Loucy (cell line): ENCODE data around the gene COA7.

Source experiments
- H2AFZ ChIP-seq: fragments of 200-600 bp; sonication (generic); 2 replicates; pipeline ENCODE4 v1.6.0; 2016; ENCODE audit warnings: antibody characterized with exemption, mild to moderate bottlenecking, low read length, moderate library complexity
- H3F3A ChIP-seq: fragments of 200-600 bp; 2 replicates; pipeline ENCODE4 v1.6.0; 2016; ENCODE audit warnings: antibody characterized with exemption, low read depth, mild to moderate bottlenecking
- H3K27me3 ChIP-seq: fragments of 200-600 bp; sonication (generic); 2 replicates; pipeline ENCODE4 v1.6.1; 2014; ENCODE audit warnings: low read length, mild to moderate bottlenecking; ENCODE audit not compliant: insufficient read depth, poor library complexity, severe bottlenecking
- H3K36me3 ChIP-seq: fragments of 200-600 bp; sonication (generic); 2 replicates; pipeline ENCODE4 v1.6.1; 2016; ENCODE audit warnings: low read length; ENCODE audit not compliant: insufficient read depth
- H3K4me1 ChIP-seq: fragments of 200-600 bp; sonication (generic); 2 replicates; pipeline ENCODE4 v1.5.1; 2014; ENCODE audit warnings: low read length, mild to moderate bottlenecking; ENCODE audit not compliant: insufficient read depth, poor library complexity, severe bottlenecking
- H3K4me2 ChIP-seq: fragments of 200-600 bp; sonication (generic); 2 replicates; pipeline ENCODE4 v1.6.0; 2014; ENCODE audit warnings: antibody characterized with exemption, low read length, low read depth, mild to moderate bottlenecking; ENCODE audit not compliant: poor library complexity, severe bottlenecking
- H3K4me3 ChIP-seq: fragments of 200-600 bp; sonication (generic); 2 replicates; pipeline ENCODE4 v1.5.1; 2014; ENCODE audit warnings: low read length, mild to moderate bottlenecking, mixed read lengths; ENCODE audit not compliant: poor library complexity, severe bottlenecking
- H3K79me2 ChIP-seq: fragments of 200-600 bp; sonication (generic); 2 replicates; pipeline ENCODE4 v1.6.1; 2014; ENCODE audit warnings: low read length; ENCODE audit not compliant: insufficient read depth
- H3K9ac ChIP-seq: fragments of 200-600 bp; sonication (generic); 2 replicates; pipeline ENCODE4 v1.6.0; 2014; ENCODE audit warnings: mild to moderate bottlenecking, low read depth, low read length, moderate library complexity; ENCODE audit not compliant: poor library complexity, severe bottlenecking
- H3K9me2 ChIP-seq: fragments of 200-600 bp; sonication (generic); replicated peaks from 2 replicates; pipeline ENCODE4 v1.6.1; 2016; ENCODE audit warnings: low read depth, low read length, mixed read lengths
- H3K9me3 ChIP-seq: fragments of 200-600 bp; sonication (generic); 2 replicates; pipeline ENCODE4 v1.6.1; 2014; ENCODE audit warnings: mild to moderate bottlenecking, antibody characterized with exemption, low read length, low read depth; ENCODE audit not compliant: insufficient read depth
- H4K20me1 ChIP-seq: fragments of 200-600 bp; sonication (generic); 2 replicates; pipeline ENCODE4 v1.6.0; 2014; ENCODE audit warnings: antibody characterized with exemption, low read length, mild to moderate bottlenecking; ENCODE audit not compliant: insufficient read depth, poor library complexity, severe bottlenecking
- EZH2phosphoT487 ChIP-seq: fragments of 200-600 bp; IDR thresholded peaks from 2 replicates; pipeline ENCODE4 v1.6.1; 2018; ENCODE audit warnings: antibody characterized with exemption, mild to moderate bottlenecking, moderate library complexity, borderline replicate concordance
- TF ChIP-seq, protein P1 (sequence below): fragments of 200-600 bp; sonication (generic); conservative IDR thresholded peaks from 2 replicates; pipeline ENCODE4 v1.5.1; 2014; ENCODE audit warnings: mild to moderate bottlenecking, antibody characterized with exemption, low read length

Gene COA7

GRCh38 chr1:52635321-52636089 is 62.6 kb downstream of the COA7 start:
- TF ChIP-seq, protein P1, sequence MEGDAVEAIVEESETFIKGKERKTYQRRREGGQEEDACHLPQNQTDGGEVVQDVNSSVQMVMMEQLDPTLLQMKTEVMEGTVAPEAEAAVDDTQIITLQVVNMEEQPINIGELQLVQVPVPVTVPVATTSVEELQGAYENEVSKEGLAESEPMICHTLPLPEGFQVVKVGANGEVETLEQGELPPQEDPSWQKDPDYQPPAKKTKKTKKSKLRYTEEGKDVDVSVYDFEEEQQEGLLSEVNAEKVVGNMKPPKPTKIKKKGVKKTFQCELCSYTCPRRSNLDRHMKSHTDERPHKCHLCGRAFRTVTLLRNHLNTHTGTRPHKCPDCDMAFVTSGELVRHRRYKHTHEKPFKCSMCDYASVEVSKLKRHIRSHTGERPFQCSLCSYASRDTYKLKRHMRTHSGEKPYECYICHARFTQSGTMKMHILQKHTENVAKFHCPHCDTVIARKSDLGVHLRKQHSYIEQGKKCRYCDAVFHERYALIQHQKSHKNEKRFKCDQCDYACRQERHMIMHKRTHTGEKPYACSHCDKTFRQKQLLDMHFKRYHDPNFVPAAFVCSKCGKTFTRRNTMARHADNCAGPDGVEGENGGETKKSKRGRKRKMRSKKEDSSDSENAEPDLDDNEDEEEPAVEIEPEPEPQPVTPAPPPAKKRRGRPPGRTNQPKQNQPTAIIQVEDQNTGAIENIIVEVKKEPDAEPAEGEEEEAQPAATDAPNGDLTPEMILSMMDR = no peak
- no peak for TF ChIP-seq EZH2phosphoT487
- no peaks in the 10 kb centered on the region for H4K20me1 ChIP-seq
- no peak overlapping the region for H3K4me3 ChIP-seq
- no peaks in the 10 kb centered on the region for H3K36me3 ChIP-seq
- peak overlapping the region; percentile 24; the same call in 1 of the 2 replicates for H2AFZ ChIP-seq
- H3F3A ChIP-seq = peaks cover 5% of the 10 kb centered on the region; the same call in 1 of the 2 replicates
- H3K9me2 ChIP-seq = no peaks in the 10 kb centered on the region
- no peaks in the 10 kb centered on the region for H3K79me2 ChIP-seq
- H3K9me3 ChIP-seq = no peaks in the 10 kb centered on the region
- H3K4me1 ChIP-seq = peaks cover 52% of the 10 kb centered on the region
- peak overlapping the region; percentile 74 for H3K9ac ChIP-seq
- peak overlapping the region; percentile 2 for H3K4me2 ChIP-seq
- no peaks in the 10 kb centered on the region for H3K27me3 ChIP-seq
